Breast epithelium (tissue), 4 donors: ENCODE measurements around the gene DUS3L. TPM values are rescaled to one million over a fixed set of nuclear protein-coding genes. Genes with fewer than 3 reads are reported as not detected.
"Not testable (repeated sequence)": the region's sequence is repeated elsewhere in the genome, so short reads cannot be mapped to it uniquely, and the experiment has no call there.

Source experiments
- DNase-seq, 2 donors: peaks; one replicate each; pipeline ENCODE4 v3.0.0-alpha.2; 2019; ENCODE audit warnings: low spot score in 2 of 2
- H3K27ac ChIP-seq, 2 donors: fragments of 200-600 bp; sonication (generic) in 1 of 2; one replicate each; pipeline ENCODE4 v1.5.1; 2016 to 2019; ENCODE audit warnings: mild to moderate bottlenecking in 1 of 2
- H3K27me3 ChIP-seq, 2 donors: fragments of 200-600 bp; sonication (generic) in 1 of 2; one replicate each; pipeline versions ENCODE4 v1.5.1 to v1.6.0; 2017 to 2019; ENCODE audit warnings: control low read depth in 1 of 2, mild to moderate bottlenecking in 1 of 2
- H3K36me3 ChIP-seq: fragments of 200-600 bp; one replicate; pipeline ENCODE4 v1.5.1; 2019
- H3K4me1 ChIP-seq, 2 donors: fragments of 200-600 bp; sonication (generic); one replicate each; pipeline ENCODE4 v1.5.1; 2016 to 2019; ENCODE audit warnings: control low read depth in 1 of 2
- H3K4me3 ChIP-seq, 3 donors: fragments of 200-600 bp; sonication (generic); 1 replicate in 2 of 3; 2 replicates in 1 of 3; pipeline ENCODE4 v1.5.1; 2016 to 2019; ENCODE audit warnings: mild to moderate bottlenecking in 3 of 3, moderate library complexity in 2 of 3
- H3K9me3 ChIP-seq, 2 donors: fragments of 200-600 bp; sonication (generic) in 1 of 2; one replicate each; pipeline ENCODE4 v1.5.1; 2016 to 2019; ENCODE audit warnings: control low read depth in 1 of 2
- CTCF ChIP-seq, 3 donors: fragments of 450-650 bp; IDR thresholded peaks; one replicate each; pipeline ENCODE4 v1.5.1; 2016 to 2017; ENCODE audit warnings: antibody characterized with exemption in 3 of 3, mild to moderate bottlenecking in 3 of 3, moderate library complexity in 3 of 3
- POLR2A ChIP-seq: fragments of 450-650 bp; IDR thresholded peaks from one replicate; pipeline ENCODE4 v1.6.1; 2016; ENCODE audit warnings: antibody characterized with exemption, mild to moderate bottlenecking, moderate library complexity
- POLR2AphosphoS5 ChIP-seq, 3 donors: sonication (generic); formaldehyde crosslinking; IDR thresholded peaks; one replicate each; pipeline ENCODE4 v1.6.1; 2017; ENCODE audit warnings: antibody characterized with exemption in 3 of 3
- intact Hi-C: fragments of 100-400 bp; cut with DNase I; formaldehyde crosslinking; loops from one replicate; pipeline ENCODE4 v1.15.1; 2023; ENCODE audit warnings: low total_unique reads
- total RNA-seq, 3 donors: library from RNA; depleted of rRNA; stranded (reverse); fragments of >200 nt; gene quantifications; one replicate each; pipeline ENCODE4 v1.1.0, GENCODE V29; 2016

Gene DUS3L
- total RNA-seq, 3 donors from 2014 or later = 28.8 to 44.9 (median 37.2) TPM

GRCh38 chr19:5784581-5785147 lies 6.3 kb downstream of the DUS3L start, which contains the start of gene PRR22:
PRR22 (minus strand) TSS chr19:5784746; CDS start chr19:5784660, 86 bp downstream.
- no peak within 1 kb of the TSS for H3K4me3 ChIP-seq
- no peak for DNase-seq
- peaks cover 0 to under 1% of the 10 kb centered on the region in 2 donors for H3K4me1 ChIP-seq
- H3K27me3 ChIP-seq = no peaks in the 10 kb centered on the region
- H3K36me3 ChIP-seq = no peaks in the 10 kb centered on the region
- no peaks in the 10 kb centered on the region for H3K9me3 ChIP-seq
- intact Hi-C loops = no loop called here
- TF ChIP-seq POLR2A (no peak), CTCF (IDR thresholded peaks at IDR 0.05) (no peak), POLR2AphosphoS5 (IDR thresholded peaks at IDR 0.05) (no peak)
- no peak within 1 kb of the TSS for H3K27ac ChIP-seq

- no peaks in the 10 kb centered on the region for H3K9me3 ChIP-seq
- TF ChIP-seq CTCF (IDR thresholded peaks at IDR 0.05) (no peak), POLR2A (no peak), POLR2AphosphoS5 (IDR thresholded peaks at IDR 0.05) (no peak)
- no peak for DNase-seq
- H3K36me3 ChIP-seq = no peaks in the 10 kb centered on the region
- no peaks in the 10 kb centered on the region for H3K4me1 ChIP-seq
- H3K4me3 ChIP-seq = no peak overlapping the region
- no peaks in the 10 kb centered on the region for H3K27me3 ChIP-seq
- H3K27ac ChIP-seq = no peak overlapping the region
- intact Hi-C loops = no loop called here
Measured at GRCh38 chr19:5782945-5783919, 7.7 kb downstream of the DUS3L start.

- H3K9me3 ChIP-seq = no peaks in the 10 kb centered on the region
- TF ChIP-seq POLR2AphosphoS5 (IDR thresholded peaks at IDR 0.05) (no peak), POLR2A (no peak), CTCF (IDR thresholded peaks at IDR 0.05) (no peak)
- no peak overlapping the region for H3K4me3 ChIP-seq
- DNase-seq = no peak
- no peak overlapping the region for H3K27ac ChIP-seq
- intact Hi-C loops = no loop called here
- H3K36me3 ChIP-seq = no peaks in the 10 kb centered on the region
- no peaks in the 10 kb centered on the region for H3K4me1 ChIP-seq
- no peaks in the 10 kb centered on the region for H3K27me3 ChIP-seq
Measured at GRCh38 chr19:5782322-5782721, 8.6 kb downstream of the DUS3L start.

GRCh38 chr19:5780916-5781315 lies 10.0 kb downstream of the DUS3L start:
- DNase-seq, intact Hi-C loops, H3K27ac ChIP-seq, H3K27me3 ChIP-seq, H3K4me3 ChIP-seq, H3K4me1 ChIP-seq, H3K9me3 ChIP-seq, H3K36me3 ChIP-seq: not testable (repeated sequence)

- H3K27me3 ChIP-seq = no peaks in the 10 kb centered on the region
Measured at GRCh38 chr19:5778402-5778801, 12.6 kb downstream of the DUS3L start.

More at GRCh38 chr19:5778402-5778801, 12.6 kb downstream of the DUS3L start:
- intact Hi-C loops = no loop called here
- TF ChIP-seq POLR2A (no peak), POLR2AphosphoS5 (IDR thresholded peaks at IDR 0.05) (no peak)
- DNase-seq = no peak
- no peaks in the 10 kb centered on the region for H3K4me1 ChIP-seq
- H3K9me3 ChIP-seq = no peaks in the 10 kb centered on the region
- H3K36me3 ChIP-seq = no peaks in the 10 kb centered on the region
- no peak overlapping the region for H3K4me3 ChIP-seq
- H3K27ac ChIP-seq = no peak overlapping the region
